NT2/D1 (cell line): ENCODE results near the gene CUTC.
"Not testable (repeated sequence)": the region's sequence is repeated elsewhere in the genome, so short reads cannot be mapped to it uniquely, and the experiment has no call there.

Experiments used
- DNase-seq: peaks from one replicate; pipeline ENCODE4 v3.0.0-alpha.2; 2011; ENCODE audit warnings: low read depth, low spot score
- H3K27me3 ChIP-seq: 2 replicates; pipeline ENCODE4 v1.6.0; 2011; ENCODE audit warnings: mild to moderate bottlenecking; ENCODE audit not compliant: insufficient read length, insufficient read depth
- H3K36me3 ChIP-seq: 2 replicates; pipeline ENCODE4 v1.6.1; 2011; ENCODE audit warnings: mild to moderate bottlenecking, low read length, mixed read lengths; ENCODE audit not compliant: insufficient read depth, insufficient read length
- H3K4me1 ChIP-seq: 2 replicates; pipeline ENCODE4 v1.5.1; 2011; ENCODE audit not compliant: insufficient read depth, insufficient read length
- H3K4me3 ChIP-seq: 2 replicates; pipeline ENCODE4 v1.5.1; 2011; ENCODE audit warnings: low read depth; ENCODE audit not compliant: insufficient read length
- H3K9ac ChIP-seq: 2 replicates; pipeline ENCODE4 v1.6.0; 2011; ENCODE audit warnings: low read depth; ENCODE audit not compliant: insufficient read length
- H3K9me3 ChIP-seq: 2 replicates; pipeline ENCODE4 v1.5.1; 2011; ENCODE audit warnings: mild to moderate bottlenecking, low read length; ENCODE audit not compliant: insufficient read depth
- SUZ12 ChIP-seq: IDR thresholded peaks from 2 replicates; pipeline ENCODE4 v1.6.1; 2011; ENCODE audit not compliant: insufficient read length, insufficient read depth; ENCODE audit errors: extremely low read depth
- YY1 ChIP-seq: IDR thresholded peaks from 2 replicates; pipeline ENCODE4 v1.6.1; 2011; ENCODE audit not compliant: insufficient read length, insufficient read depth
- ZNF274 ChIP-seq: IDR thresholded peaks from 2 replicates; pipeline ENCODE4 v1.6.1; 2011; ENCODE audit warnings: mild to moderate bottlenecking, low read depth, low read length

Gene CUTC

DNA sequence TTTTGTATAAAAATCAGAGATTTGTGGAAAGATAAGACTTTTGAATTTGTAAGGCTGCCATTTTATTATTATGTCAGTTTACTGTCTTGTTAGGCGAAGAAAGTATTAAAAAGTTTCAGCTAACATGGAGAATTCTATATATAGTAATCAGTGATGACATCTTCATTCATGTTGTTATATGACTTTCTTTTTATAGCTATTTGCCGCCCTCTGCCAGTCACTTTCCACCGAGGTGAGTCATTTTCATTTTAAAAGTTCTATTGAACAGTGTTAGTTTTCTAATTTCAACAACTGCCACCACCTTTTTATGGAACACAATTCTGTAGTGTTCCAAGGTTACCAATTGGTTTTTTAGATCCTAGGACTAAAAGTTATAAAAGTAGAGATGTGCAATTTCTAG lies 11.8 kb downstream of the CUTC start:
- TF ChIP-seq YY1 (no peak), SUZ12 (no peak), ZNF274 (no peak)
- H3K27me3 ChIP-seq = no peaks in the 10 kb centered on the region
- peaks cover 18% of the 10 kb centered on the region for H3K9me3 ChIP-seq
- H3K36me3 ChIP-seq = peaks cover 76% of the 10 kb centered on the region
- DNase-seq = no peak
- H3K9ac ChIP-seq = no peak overlapping the region
- no peaks in the 10 kb centered on the region for H3K4me1 ChIP-seq
- no peak overlapping the region for H3K4me3 ChIP-seq

DNA sequence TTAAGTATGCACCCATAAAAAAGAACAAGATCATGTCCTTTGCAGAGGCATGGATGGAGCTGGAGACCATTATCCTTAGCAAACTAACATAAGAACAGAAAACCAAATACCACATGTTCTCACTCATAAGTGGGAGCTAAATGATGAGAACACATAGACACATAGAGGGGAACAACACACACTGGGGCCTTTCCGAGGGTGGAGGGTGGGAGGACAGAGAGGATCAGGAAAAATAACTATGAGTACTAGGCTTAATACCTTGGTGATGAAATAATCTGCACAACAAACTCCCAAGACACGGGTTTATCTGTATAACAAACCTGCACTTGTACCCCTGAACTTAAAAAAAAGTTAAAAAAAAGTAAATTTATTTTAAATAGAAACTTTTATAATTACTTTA lies 14.1 kb downstream of the CUTC start:
- not testable (repeated sequence) for DNase-seq, H3K4me1 ChIP-seq, H3K27me3 ChIP-seq, H3K9me3 ChIP-seq, H3K4me3 ChIP-seq, H3K9ac ChIP-seq
- peaks cover 74% of the 10 kb centered on the region for H3K36me3 ChIP-seq

DNA sequence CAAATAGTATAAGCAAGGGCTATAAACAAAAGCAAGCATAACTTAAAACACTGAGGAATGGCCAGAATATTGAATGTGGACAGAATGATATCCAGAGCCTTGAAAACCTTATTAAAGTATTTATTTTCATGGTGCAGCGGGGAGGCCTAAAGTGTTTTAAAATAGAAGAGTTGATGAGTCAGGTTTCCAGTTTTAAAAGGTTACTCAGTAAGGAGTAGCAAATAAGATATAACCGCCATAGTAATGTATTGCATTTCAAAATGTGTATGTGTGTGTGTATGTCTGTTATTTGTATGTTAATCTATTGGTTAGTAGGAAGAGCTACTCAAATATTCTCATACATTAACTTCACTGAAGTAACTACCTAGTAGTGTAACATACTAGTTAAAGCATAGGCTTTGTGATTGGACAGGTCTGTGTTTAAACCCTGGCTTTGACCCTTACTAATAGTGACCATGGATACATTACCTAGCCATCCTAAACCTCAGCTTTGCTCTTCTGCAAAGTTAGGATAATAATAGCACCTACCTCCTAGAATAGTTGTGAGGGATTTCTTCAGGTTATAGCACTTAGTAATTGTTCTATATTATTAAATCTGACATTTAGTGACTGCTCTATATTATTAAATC lies 16.9 kb downstream of the CUTC start:
- Histone ChIP-seq H3K9ac (no peak overlapping the region), H3K9me3 (no peaks in the 10 kb centered on the region), H3K4me3 (no peak overlapping the region), H3K36me3 (peaks cover 62% of the 10 kb centered on the region), H3K4me1 (no peaks in the 10 kb centered on the region), H3K27me3 (no peaks in the 10 kb centered on the region)
- TF ChIP-seq SUZ12 (no peak), YY1 (no peak), ZNF274 (no peak)
- no peak for DNase-seq

DNA sequence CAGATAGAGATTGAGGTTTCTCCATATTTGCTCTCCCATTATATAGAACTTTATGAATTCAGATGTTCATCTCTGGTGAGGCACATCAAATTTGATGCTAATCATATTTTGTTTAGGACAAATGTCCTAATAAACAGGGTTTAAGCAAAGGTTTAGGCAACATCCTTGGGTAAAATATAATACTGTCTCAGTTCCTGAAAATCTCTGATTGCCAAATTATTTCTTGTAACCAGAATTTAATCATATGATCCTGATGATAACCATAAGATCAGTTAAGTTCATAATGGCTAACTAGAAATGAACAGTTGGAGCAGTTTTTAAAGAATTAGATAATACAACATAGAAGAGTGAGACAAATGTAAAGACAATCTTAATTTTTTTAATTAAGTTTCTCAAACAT lies 18.6 kb downstream of the CUTC start:
- Histone ChIP-seq H3K4me1 (no peaks in the 10 kb centered on the region), H3K9me3 (no peaks in the 10 kb centered on the region), H3K9ac (no peak overlapping the region), H3K36me3 (peaks cover 65% of the 10 kb centered on the region), H3K4me3 (no peak overlapping the region), H3K27me3 (no peaks in the 10 kb centered on the region)
- DNase-seq = no peak
- TF ChIP-seq YY1 = no peak

DNA sequence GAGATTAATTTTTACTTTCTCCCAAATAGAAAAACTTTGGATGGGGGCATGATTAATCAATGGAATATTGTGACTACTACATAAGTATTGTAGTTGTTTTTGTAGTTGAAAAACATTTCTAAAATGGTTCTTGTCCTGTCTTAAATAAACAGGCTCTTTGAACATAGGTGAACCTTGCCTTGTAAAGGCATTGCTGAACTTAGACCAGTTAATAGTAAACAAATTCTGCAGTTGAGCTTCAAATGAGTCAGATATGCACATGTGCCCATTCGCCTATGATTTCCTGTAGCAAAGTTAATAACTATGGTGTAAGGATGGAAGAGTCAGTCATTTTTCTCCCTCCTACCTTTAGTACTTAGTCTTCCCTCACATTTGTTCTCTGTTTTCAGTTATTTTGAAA lies 22.6 kb downstream of the CUTC start:
- Histone ChIP-seq H3K27me3 (no peaks in the 10 kb centered on the region), H3K4me3 (no peak overlapping the region), H3K9ac (no peak overlapping the region), H3K9me3 (no peaks in the 10 kb centered on the region), H3K4me1 (no peaks in the 10 kb centered on the region), H3K36me3 (peaks cover 69% of the 10 kb centered on the region)
- no peak for DNase-seq
- TF ChIP-seq YY1 (no peak), SUZ12 (no peak), ZNF274 (no peak)

DNA sequence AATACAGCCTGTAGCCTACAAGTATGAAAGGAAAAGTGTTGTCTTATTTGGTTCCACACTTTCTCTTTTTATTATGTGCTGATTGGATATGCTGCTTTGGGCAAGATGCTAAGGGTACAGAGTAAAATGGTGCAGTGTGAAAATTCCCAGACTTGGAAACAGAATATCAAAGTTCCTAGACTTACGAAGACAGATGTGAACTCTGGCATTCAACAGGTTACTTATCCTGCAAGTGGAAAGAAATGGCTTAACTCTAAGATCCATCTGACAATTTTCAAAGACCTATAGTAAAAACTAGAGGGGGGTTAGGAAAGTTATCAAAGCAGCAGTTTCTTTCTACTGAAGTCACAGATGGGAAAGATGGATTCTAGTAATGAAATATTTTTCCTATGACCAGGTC lies 24.1 kb downstream of the CUTC start:
- no peak overlapping the region for H3K4me3 ChIP-seq
- no peak for DNase-seq
- H3K9me3 ChIP-seq = no peaks in the 10 kb centered on the region
- H3K4me1 ChIP-seq = no peaks in the 10 kb centered on the region
- TF ChIP-seq ZNF274 (no peak), YY1 (no peak), SUZ12 (no peak)
- no peaks in the 10 kb centered on the region for H3K27me3 ChIP-seq
- no peak overlapping the region for H3K9ac ChIP-seq
- H3K36me3 ChIP-seq = peaks cover 68% of the 10 kb centered on the region

DNA sequence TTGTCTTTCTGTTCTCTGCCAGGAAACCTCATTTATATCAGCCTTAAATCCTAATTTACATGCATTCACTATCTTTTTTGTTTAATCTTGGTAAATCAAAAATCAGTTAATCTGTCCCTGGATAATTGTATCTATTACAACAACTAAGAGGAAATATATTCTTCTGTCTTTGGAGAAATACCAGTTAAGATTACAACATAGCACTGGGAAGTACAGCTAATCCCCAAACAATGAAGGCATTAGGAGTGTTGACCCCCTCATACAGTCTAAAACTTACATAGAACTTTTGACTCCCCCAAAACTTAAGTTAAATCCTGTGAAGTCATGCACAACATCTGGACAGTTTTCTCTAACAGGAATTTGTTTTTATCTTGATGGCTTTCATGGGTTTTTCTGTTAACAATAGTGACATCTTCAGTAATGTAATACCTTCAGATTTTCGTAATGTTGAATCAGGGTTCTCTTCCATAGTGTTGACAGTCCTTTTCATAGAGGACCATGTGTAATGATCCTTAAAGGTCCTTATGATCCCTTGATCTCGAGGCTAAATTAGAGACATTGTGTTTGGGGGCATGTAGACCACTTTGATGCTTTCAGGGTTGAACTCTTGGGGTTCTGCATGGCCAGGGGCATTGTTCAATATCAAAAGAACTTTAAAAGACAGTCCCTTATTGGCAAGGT lies 26.3 kb downstream of the CUTC start:
- Histone ChIP-seq H3K9ac (no peak overlapping the region), H3K27me3 (no peaks in the 10 kb centered on the region), H3K4me3 (no peak overlapping the region), H3K4me1 (no peaks in the 10 kb centered on the region), H3K9me3 (no peaks in the 10 kb centered on the region), H3K36me3 (peaks cover 60% of the 10 kb centered on the region)
- DNase-seq = no peak
- TF ChIP-seq ZNF274 (no peak), SUZ12 (no peak), YY1 (no peak)
